ENCODE data around the gene GMEB1.

The GMEB1 gene

DNA sequence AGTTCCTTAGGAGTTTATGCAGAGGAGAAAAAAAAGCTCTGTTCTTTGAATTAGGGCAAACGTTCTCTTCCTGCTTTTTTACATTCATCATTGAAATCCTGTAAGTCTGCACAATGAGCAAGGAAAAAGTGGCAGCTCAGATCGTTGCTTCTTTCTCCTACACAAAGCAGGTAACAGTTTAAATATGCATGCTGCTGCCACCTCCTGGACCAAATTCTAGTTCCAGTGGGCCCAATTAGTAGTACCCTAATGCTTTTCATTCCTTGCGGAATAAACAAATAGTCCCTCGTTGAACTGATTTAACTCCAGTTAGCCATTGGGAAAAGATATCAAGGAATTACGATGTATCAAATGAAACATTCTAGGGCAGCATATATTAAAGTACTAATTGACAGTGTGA lies 88.3 kb downstream of the GMEB1 start:
- TF ChIP-seq, protein P1, sequence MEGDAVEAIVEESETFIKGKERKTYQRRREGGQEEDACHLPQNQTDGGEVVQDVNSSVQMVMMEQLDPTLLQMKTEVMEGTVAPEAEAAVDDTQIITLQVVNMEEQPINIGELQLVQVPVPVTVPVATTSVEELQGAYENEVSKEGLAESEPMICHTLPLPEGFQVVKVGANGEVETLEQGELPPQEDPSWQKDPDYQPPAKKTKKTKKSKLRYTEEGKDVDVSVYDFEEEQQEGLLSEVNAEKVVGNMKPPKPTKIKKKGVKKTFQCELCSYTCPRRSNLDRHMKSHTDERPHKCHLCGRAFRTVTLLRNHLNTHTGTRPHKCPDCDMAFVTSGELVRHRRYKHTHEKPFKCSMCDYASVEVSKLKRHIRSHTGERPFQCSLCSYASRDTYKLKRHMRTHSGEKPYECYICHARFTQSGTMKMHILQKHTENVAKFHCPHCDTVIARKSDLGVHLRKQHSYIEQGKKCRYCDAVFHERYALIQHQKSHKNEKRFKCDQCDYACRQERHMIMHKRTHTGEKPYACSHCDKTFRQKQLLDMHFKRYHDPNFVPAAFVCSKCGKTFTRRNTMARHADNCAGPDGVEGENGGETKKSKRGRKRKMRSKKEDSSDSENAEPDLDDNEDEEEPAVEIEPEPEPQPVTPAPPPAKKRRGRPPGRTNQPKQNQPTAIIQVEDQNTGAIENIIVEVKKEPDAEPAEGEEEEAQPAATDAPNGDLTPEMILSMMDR (IDR thresholded peaks at IDR 0.05), result peak; percentile 45; the same call in 1 of the 2 replicates

DNA sequence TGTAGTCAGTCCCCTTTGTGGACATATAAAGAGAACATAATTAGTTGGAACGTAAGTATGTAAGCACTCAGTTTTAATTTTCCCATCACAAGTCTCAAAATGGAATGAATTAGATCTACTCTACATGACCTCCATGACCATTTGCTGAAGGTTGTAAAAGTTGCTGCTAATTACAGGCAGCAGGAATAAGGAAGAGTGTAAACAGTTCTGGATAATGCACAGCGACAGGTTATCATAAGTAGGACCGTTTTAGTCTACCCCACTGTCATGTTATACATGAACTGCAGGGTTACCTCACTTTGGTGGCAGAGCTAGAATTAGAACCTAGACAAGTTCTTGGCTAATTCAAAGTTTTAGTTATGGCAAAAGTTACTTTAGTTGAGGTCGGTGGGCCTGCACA lies 89.8 kb downstream of the GMEB1 start:
- TF ChIP-seq, protein P1 (IDR thresholded peaks at IDR 0.05), result no peak

DNA sequence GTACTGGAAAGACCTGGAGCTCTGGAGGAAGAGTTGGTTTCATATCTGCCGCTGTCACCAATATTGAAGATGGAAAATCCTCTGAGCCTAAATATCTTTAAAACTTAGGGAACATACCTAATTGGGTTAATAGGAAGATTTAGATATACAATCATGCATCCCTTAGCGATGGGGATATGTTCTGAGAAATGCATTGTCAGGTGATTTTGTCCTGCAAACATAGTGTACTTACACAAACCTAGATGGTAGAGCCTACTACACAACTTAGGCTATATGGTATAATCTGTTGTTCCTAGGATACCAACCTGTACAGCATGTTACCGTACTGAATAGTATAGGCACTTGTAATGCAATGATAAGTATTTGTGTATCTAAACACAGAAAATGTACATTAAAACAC lies 90.7 kb downstream of the GMEB1 start:
- TF ChIP-seq, protein P1 (IDR thresholded peaks at IDR 0.05), result no peak

DNA sequence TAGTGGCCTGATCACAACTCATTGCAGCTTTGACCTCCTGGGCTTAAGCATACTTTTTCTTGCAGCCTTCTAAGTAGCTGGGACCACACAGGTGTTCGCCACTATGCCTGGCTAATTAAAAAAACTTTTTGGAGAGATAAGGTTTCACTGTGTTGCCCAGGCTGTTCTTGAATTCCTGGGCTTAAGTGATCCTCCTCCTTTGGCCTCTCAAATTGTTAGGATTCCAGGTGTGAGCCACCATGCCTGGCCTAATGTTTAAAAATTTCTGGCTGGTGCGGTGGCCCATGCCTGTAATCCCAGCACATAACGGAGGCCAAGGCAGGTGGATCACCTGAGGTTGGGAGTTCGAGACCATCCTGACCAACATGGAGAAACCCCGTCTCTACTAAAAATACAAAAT lies 92.6 kb downstream of the GMEB1 start:
- TF ChIP-seq, protein P1 (IDR thresholded peaks at IDR 0.05), result no peak

DNA sequence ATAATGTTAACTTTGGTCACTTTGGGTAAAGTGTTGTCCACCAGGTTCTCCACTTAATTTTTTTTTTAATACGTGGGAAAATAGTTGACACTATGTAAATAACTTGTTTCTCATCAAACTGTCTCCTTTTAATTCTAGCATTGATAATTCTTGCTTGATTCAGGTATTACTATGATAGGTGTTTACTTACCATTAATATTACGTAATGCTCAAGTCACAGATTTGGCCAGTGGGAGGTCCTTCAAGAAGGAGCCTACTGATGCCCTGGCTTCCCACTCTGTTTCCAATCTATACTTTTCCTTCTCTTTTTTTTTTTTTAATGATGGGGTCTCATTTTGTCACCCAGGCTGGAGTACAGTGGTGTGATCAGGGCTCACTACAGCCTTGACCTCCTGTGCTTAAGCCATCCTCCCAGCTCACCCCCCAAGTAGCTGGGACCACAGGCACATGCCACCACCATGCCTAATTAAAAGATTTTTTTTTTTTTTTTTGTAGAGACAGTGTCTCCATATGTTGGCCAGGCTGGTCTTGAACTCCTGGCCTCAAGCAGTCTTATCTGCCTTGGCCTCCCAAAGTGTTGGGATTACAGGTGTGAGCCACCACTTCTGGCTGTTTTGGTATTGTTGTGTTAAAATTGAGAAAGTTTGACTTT lies 98.1 kb downstream of the GMEB1 start:
- TF ChIP-seq, protein P1 (IDR thresholded peaks at IDR 0.05), result no peak

Measured in LNCAP (cell line).